H1 (cell line): Measurements from ENCODE around the gene UROC1.

Source experiments
- BRCA1 ChIP-seq: IDR thresholded peaks from 2 replicates; pipeline ENCODE4 v1.6.1; 2012; ENCODE audit warnings: low read depth, low read length, improper control_type of control experiment
- CREB1 ChIP-seq: IDR thresholded peaks from 2 replicates; pipeline ENCODE4 v1.6.1; 2012; ENCODE audit warnings: inconsistent platforms
- POLR2AphosphoS5 ChIP-seq: IDR thresholded peaks from 2 replicates; pipeline ENCODE4 v1.6.1; 2011; ENCODE audit warnings: low read depth, low read length

GRCh38 chr3:126485956-126486355 is 31.6 kb downstream of the UROC1 start:
- no peak for TF ChIP-seq CREB1
- no peak for TF ChIP-seq BRCA1
- no peak for TF ChIP-seq POLR2AphosphoS5
